IMR-90 (cell line): Measurements from ENCODE around the gene KCNJ18. TPM values are rescaled to one million over a fixed set of nuclear protein-coding genes. Genes with fewer than 3 reads are reported as not detected.
"Not testable (repeated sequence)": the region's sequence is repeated elsewhere in the genome, so short reads cannot be mapped to it uniquely, and the experiment has no call there.

Experiments used
- ATAC-seq: fragments of 200-7000 bp; cut with Tn5 transposase; 2 replicates; pipeline ENCODE4 v1.9.1; 2020; ENCODE audit warnings: low read depth, mild to moderate bottlenecking, moderate library complexity
- BruUV-seq: library from RNA; stranded (reverse); fragments of 400-500 nt; replicated peaks from 2 replicates; lab custom pipeline; 2021; lab: Mats Ljungman, UMichigan
- CTCF ChIA-PET: fragments of 300-600 bp; formaldehyde crosslinking; extraction: SDS; loops from one replicate; lab custom pipeline; 2021; ENCODE audit warnings: antibody characterized with exemption; lab: Yijun Ruan, JAX
- POLR2A ChIA-PET: fragments of 300-600 bp; sonication (Branson Sonifier 250); formaldehyde crosslinking; loops from one replicate; lab custom pipeline; 2022; ENCODE audit warnings: antibody characterized with exemption; ENCODE audit not compliant: unreplicated experiment; lab: Charles Lee
- DNase-seq: peaks from one replicate; pipeline ENCODE4 v3.0.0; 2013
- H2AFZ ChIP-seq: replicated peaks from 2 replicates; pipeline ENCODE3; 2013; ENCODE audit warnings: low read length, mild to moderate bottlenecking; ENCODE audit not compliant: poor library complexity
- H2AK5ac ChIP-seq: 2 replicates; pipeline ENCODE4 v1.6.1; 2013; ENCODE audit warnings: low read depth, low read length, inconsistent platforms
- H2AK9ac ChIP-seq: replicated peaks from 2 replicates; pipeline ENCODE3; 2013; ENCODE audit warnings: mild to moderate bottlenecking, low read depth, low read length, moderate library complexity; ENCODE audit not compliant: poor library complexity
- H2BK120ac ChIP-seq: 2 replicates; pipeline ENCODE4 v1.6.1; 2013; ENCODE audit warnings: low read depth, low read length, inconsistent platforms
- H2BK15ac ChIP-seq: 3 replicates; pipeline ENCODE4 v1.6.1; 2013; ENCODE audit warnings: low read depth, low read length, inconsistent platforms
- H2BK20ac ChIP-seq: 2 replicates; pipeline ENCODE4 v1.6.1; 2013; ENCODE audit warnings: low read depth, mild to moderate bottlenecking, inconsistent platforms, low read length, moderate library complexity
- H2BK5ac ChIP-seq: 2 replicates; pipeline ENCODE4 v1.6.1; 2013; ENCODE audit warnings: mild to moderate bottlenecking, low read depth, low read length, inconsistent platforms; ENCODE audit not compliant: poor library complexity, severe bottlenecking
- H3K14ac ChIP-seq: replicated peaks from 2 replicates; pipeline ENCODE4 v1.6.1; 2013; ENCODE audit warnings: low read depth, low read length, inconsistent platforms
- H3K18ac ChIP-seq: 2 replicates; pipeline ENCODE4 v1.6.1; 2013; ENCODE audit warnings: low read depth, low read length, control low read depth
- H3K23ac ChIP-seq: 2 replicates; pipeline ENCODE4 v1.6.1; 2013; ENCODE audit warnings: low read depth, low read length, inconsistent platforms
- H3K27ac ChIP-seq: 2 replicates; pipeline ENCODE4 v1.5.1; 2013; ENCODE audit warnings: mild to moderate bottlenecking, control low read depth, low read length; ENCODE audit not compliant: insufficient read depth
- H3K27me3 ChIP-seq: 2 replicates; pipeline ENCODE4 v1.6.1; 2013; ENCODE audit warnings: low read length; ENCODE audit not compliant: control insufficient read depth, insufficient read depth
- H3K36me3 ChIP-seq: 2 replicates; pipeline ENCODE4 v1.6.1; 2013; ENCODE audit warnings: low read length, mixed read lengths; ENCODE audit not compliant: control insufficient read depth, insufficient read depth
- H3K4ac ChIP-seq: 2 replicates; pipeline ENCODE4 v1.6.1; 2013; ENCODE audit warnings: low read depth, low read length, inconsistent platforms
- H3K4me1 ChIP-seq: 2 replicates; pipeline ENCODE4 v1.6.1; 2013; ENCODE audit warnings: low read length, mixed read lengths; ENCODE audit not compliant: control insufficient read depth, insufficient read depth
- H3K4me2 ChIP-seq: 2 replicates; pipeline ENCODE4 v1.6.1; 2013; ENCODE audit warnings: low read depth, mild to moderate bottlenecking, control low read depth, low read length, moderate library complexity
- H3K4me3 ChIP-seq: 2 replicates; pipeline ENCODE4 v1.5.1; 2013; ENCODE audit warnings: low read depth, mild to moderate bottlenecking, control low read depth, low read length, moderate library complexity; ENCODE audit not compliant: insufficient read depth
- H3K56ac ChIP-seq: 2 replicates; pipeline ENCODE4 v1.6.1; 2013; ENCODE audit warnings: low read length, inconsistent platforms; ENCODE audit not compliant: insufficient read depth; ENCODE audit errors: extremely low read depth
- H3K79me1 ChIP-seq, 2 experiments: 2 replicates each; pipeline ENCODE4 v1.6.1; 2013; ENCODE audit warnings: low read length in 2 of 2, inconsistent platforms in 1 of 2, low read depth in 1 of 2
- H3K9ac ChIP-seq: 2 replicates; pipeline ENCODE4 v1.6.1; 2013; ENCODE audit warnings: low read depth, low read length, control low read depth
- H3K9me1 ChIP-seq: 2 replicates; pipeline ENCODE4 v1.6.1; 2013; ENCODE audit warnings: low read length, inconsistent platforms; ENCODE audit not compliant: insufficient read depth
- H3K9me3 ChIP-seq: 2 replicates; pipeline ENCODE4 v1.6.1; 2013; ENCODE audit warnings: low read length; ENCODE audit not compliant: control insufficient read depth, insufficient read depth
- H4K20me1 ChIP-seq: 2 replicates; pipeline ENCODE4 v1.6.1; 2013; ENCODE audit warnings: low read length, inconsistent platforms; ENCODE audit not compliant: insufficient read depth
- H4K5ac ChIP-seq: 2 replicates; pipeline ENCODE4 v1.6.1; 2013; ENCODE audit warnings: mild to moderate bottlenecking, low read depth, low read length, control low read depth
- H4K8ac ChIP-seq, 2 experiments: 2 replicates each; pipeline ENCODE4 v1.6.1; 2013; ENCODE audit warnings: low read depth in 2 of 2, low read length in 2 of 2, control low read depth in 1 of 2, inconsistent platforms in 1 of 2
- H4K91ac ChIP-seq: 2 replicates; pipeline ENCODE4 v1.6.1; 2013; ENCODE audit warnings: low read depth, low read length, inconsistent platforms; ENCODE audit not compliant: insufficient read depth
- WGBS, 2 experiments: methylation state at CpG; one replicate each; pipeline versions ENCODE4 v1.1.5 to v1.1.7; 2013; ENCODE audit warnings: missing lambda C conversion rate in 2 of 2; ENCODE audit not compliant: insufficient read length in 1 of 2; ENCODE audit errors: extremely low coverage in 2 of 2; 5-methylcytosine and 5-hydroxymethylcytosine counted together
- dilution Hi-C: fragments of 300-500 bp; cut with HindIII; formaldehyde crosslinking; loops from one replicate; pipeline ENCODE4 v1.14.3; 2018; ENCODE audit warnings: low sequenced_read_pairs; ENCODE audit not compliant: unreplicated experiment
- in situ Hi-C: fragments of 300-500 bp; cut with MboI; formaldehyde crosslinking; loops from 3 replicates; pipeline ENCODE4 v1.14.3; 2019; ENCODE audit warnings: low sequenced_read_pairs, inconsistent platforms, mixed read lengths
- intact Hi-C: fragments of 100-400 bp; cut with micrococcal nuclease; formaldehyde crosslinking; loops from 2 replicates; pipeline ENCODE4 v1.10.0; 2022
- polyA plus RNA-seq, 3 experiments: library from polyadenylated mRNA; depleted of rRNA; stranded (reverse); fragments of >200 nt; gene quantifications; 2 replicates each; pipeline ENCODE4 v1.2.3, GENCODE V29; 2012; ENCODE audit warnings: low replicate concordance in 1 of 3
- total RNA-seq: library from RNA; depleted of rRNA; stranded (reverse); fragments of >200 nt; gene quantifications from 2 replicates; pipeline ENCODE4 v1.2.3, GENCODE V29; 2012

KCNJ18 gene
- total and polyA plus RNA-seq, 2 of the 4 experiments (the other 2 are of a cell fraction): not detected

DNA sequence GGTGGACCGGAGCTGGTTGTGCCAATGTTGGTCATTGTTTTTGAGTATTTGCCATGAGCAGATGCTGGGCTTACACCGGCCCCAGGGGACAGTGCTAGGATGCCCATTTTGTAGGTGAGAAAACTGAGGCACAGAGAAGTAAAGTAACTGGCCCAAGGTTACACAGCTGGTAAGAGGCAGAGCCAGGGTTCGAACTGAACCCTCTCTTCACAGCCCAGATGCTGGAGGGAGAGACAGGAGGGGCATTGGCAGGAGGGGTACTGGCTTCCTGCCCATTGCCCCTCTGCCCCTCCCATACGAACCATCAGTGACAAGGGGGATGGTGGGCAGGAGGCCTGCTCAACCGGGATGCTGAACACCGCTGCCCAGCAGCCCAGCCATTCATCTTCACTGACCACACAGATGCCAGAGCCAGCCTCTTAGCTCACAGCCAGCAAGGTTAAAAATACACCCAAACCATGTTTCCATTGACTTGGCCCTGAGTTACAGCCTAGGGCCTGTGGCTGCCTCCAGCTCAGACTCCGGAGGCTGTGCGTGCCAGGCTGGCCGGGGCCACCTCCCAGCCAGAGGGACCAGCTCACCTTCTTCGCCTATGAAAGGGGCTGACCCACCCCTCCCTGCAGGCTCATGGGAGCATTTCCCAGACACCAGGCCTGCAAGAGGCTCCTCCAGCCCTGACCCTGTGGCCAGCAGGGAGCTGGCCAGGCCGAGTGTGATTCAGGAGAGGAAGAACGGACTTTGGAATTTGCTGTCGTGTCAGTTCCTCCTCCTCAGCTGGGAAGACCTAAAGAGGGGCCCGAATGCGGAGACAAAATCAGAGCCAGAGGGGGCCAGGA, 57.6 kb downstream of the KCNJ18 start:
- H3K9me1 ChIP-seq, H3K36me3 ChIP-seq, dilution Hi-C loops, H3K56ac ChIP-seq, H3K27me3 ChIP-seq, H4K8ac ChIP-seq, H2BK120ac ChIP-seq, DNase-seq, in situ Hi-C loops, H4K20me1 ChIP-seq, CTCF ChIA-PET, H3K4me1 ChIP-seq, BruUV-seq, H4K5ac ChIP-seq, H3K4me3 ChIP-seq, H2BK20ac ChIP-seq, H3K4ac ChIP-seq, ATAC-seq, H3K79me1 ChIP-seq, H4K91ac ChIP-seq, H2AK9ac ChIP-seq, H2BK5ac ChIP-seq, H3K14ac ChIP-seq, H3K4me2 ChIP-seq, POLR2A ChIA-PET, H2AFZ ChIP-seq, H2AK5ac ChIP-seq, H3K18ac ChIP-seq, H3K9ac ChIP-seq, H3K23ac ChIP-seq, H2BK15ac ChIP-seq, intact Hi-C loops, H3K27ac ChIP-seq: not testable (repeated sequence)
- H3K9me3 ChIP-seq: peaks cover 11% of the 10 kb centered on the region; the same call in 1 of the 2 replicates
- WGBS, 2 experiments: 63% methylated on average over 3 of the region's 15 CpGs; no CpG with 5 or more reads in 1 of the 2 experiments

DNA sequence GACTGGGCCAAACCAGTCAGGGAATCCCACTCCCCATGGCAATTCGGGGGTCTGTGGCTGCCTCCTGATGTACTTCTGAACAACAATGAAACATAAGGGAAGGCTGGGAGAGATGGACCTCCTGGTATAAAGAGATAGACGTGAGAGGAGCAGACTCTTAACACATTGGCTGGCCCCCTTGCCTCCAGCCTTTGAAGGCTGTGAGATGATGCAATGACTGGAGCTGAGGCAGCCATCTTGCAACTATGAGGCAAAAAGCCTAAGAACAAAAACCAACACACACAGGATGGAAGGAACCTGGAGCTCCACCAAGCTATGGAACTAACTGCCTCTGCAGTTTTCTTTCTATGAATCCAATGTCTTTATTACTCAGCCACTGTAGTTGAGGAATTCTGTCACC, 58.8 kb downstream of the KCNJ18 start:
- DNase-seq, POLR2A ChIA-PET, H3K4me1 ChIP-seq, dilution Hi-C loops, H2BK20ac ChIP-seq, H4K5ac ChIP-seq, H2BK5ac ChIP-seq, H4K91ac ChIP-seq, H3K9ac ChIP-seq, ATAC-seq, H3K27ac ChIP-seq, H3K27me3 ChIP-seq, H4K8ac ChIP-seq, H3K79me1 ChIP-seq, H2BK120ac ChIP-seq, H4K20me1 ChIP-seq, BruUV-seq, H3K23ac ChIP-seq, H3K56ac ChIP-seq, H3K4ac ChIP-seq, intact Hi-C loops, H3K4me2 ChIP-seq, H3K4me3 ChIP-seq, H3K18ac ChIP-seq, H2AK5ac ChIP-seq, H3K36me3 ChIP-seq, H3K14ac ChIP-seq, H2AFZ ChIP-seq, H2AK9ac ChIP-seq, H3K9me1 ChIP-seq, CTCF ChIA-PET, H2BK15ac ChIP-seq, in situ Hi-C loops: not testable (repeated sequence)
- H3K9me3 ChIP-seq: peaks cover 11% of the 10 kb centered on the region; the same call in 1 of the 2 replicates
- WGBS, 2 experiments: no CpG with 5 or more reads among the region's 2 CpGs
